ENCODE results near the gene CXorf49B. TPM values are rescaled to one million over a fixed set of nuclear protein-coding genes. Genes with fewer than 3 reads are reported as not detected.
"Not testable (repeated sequence)": the region's sequence is repeated elsewhere in the genome, so short reads cannot be mapped to it uniquely, and the experiment has no call there.

Gene CXorf49B
- total RNA-seq, 2 donors from 2014 or later: not detected

GRCh38 chrX:71783569-71784347 lies 20.6 kb downstream of the CXorf49B start:
- not testable (repeated sequence) for H3K36me3 Mint-ChIP-seq (ENCODE audit: low read depth); DNase-seq; H3K4me1 Mint-ChIP-seq; H3K27me3 Mint-ChIP-seq; H3K9me3 ChIP-seq (ENCODE audit: control insufficient read depth, low read length, poor library complexity, severe bottlenecking); H3K4me3 Mint-ChIP-seq; H3K27ac Mint-ChIP-seq
- ATAC-seq: peak; percentile 24

- not testable (repeated sequence) for H3K4me3 Mint-ChIP-seq; H3K36me3 Mint-ChIP-seq (ENCODE audit: low read depth); H3K4me1 Mint-ChIP-seq; DNase-seq; H3K9me3 ChIP-seq (ENCODE audit: control insufficient read depth, low read length, poor library complexity, severe bottlenecking); H3K27me3 Mint-ChIP-seq; H3K27ac Mint-ChIP-seq
- ATAC-seq: peak; percentile 72
Observed at GRCh38 chrX:71784348-71784983, 21.3 kb downstream of the CXorf49B start.

- H3K4me3 Mint-ChIP-seq; H3K9me3 ChIP-seq (ENCODE audit: control insufficient read depth, low read length, poor library complexity, severe bottlenecking); H3K27me3 Mint-ChIP-seq; H3K4me1 Mint-ChIP-seq; H3K27ac Mint-ChIP-seq; ATAC-seq; H3K36me3 Mint-ChIP-seq (ENCODE audit: low read depth); DNase-seq: not testable (repeated sequence)
Observed at GRCh38 chrX:71806450-71806849, 43.3 kb downstream of the CXorf49B start.

GRCh38 chrX:71809886-71810285 lies 46.7 kb downstream of the CXorf49B start:
- Mint-ChIP-seq H3K4me1 (no peaks in the 10 kb centered on the region), H3K36me3 (ENCODE audit: low read depth) (peaks cover 2% of the 10 kb centered on the region), H3K27ac (no peak overlapping the region), H3K27me3 (peaks cover 4% of the 10 kb centered on the region), H3K4me3 (no peak overlapping the region)
- no peaks in the 10 kb centered on the region for H3K9me3 ChIP-seq (ENCODE audit: control insufficient read depth, low read length, poor library complexity, severe bottlenecking)
- ATAC-seq (no peak), DNase-seq (no peak)

- Mint-ChIP-seq H3K27me3 (peaks cover 12% of the 10 kb centered on the region), H3K36me3 (ENCODE audit: low read depth) (no peaks in the 10 kb centered on the region), H3K27ac (no peak overlapping the region), H3K4me1 (no peaks in the 10 kb centered on the region), H3K4me3 (no peak overlapping the region)
- H3K9me3 ChIP-seq (ENCODE audit: control insufficient read depth, low read length, poor library complexity, severe bottlenecking): no peaks in the 10 kb centered on the region
- ATAC-seq (no peak), DNase-seq (no peak)
Observed at GRCh38 chrX:71814123-71814912, 51.2 kb downstream of the CXorf49B start.

- ATAC-seq (no peak), DNase-seq (no peak)
- Mint-ChIP-seq H3K4me1 (no peaks in the 10 kb centered on the region), H3K27ac (no peak overlapping the region), H3K36me3 (ENCODE audit: low read depth) (peaks cover 2% of the 10 kb centered on the region), H3K27me3 (peaks cover 12% of the 10 kb centered on the region), H3K4me3 (no peak overlapping the region)
- H3K9me3 ChIP-seq (ENCODE audit: control insufficient read depth, low read length, poor library complexity, severe bottlenecking): no peaks in the 10 kb centered on the region
Observed at GRCh38 chrX:71815121-71815905, 52.2 kb downstream of the CXorf49B start.

- Mint-ChIP-seq H3K27ac (no peak overlapping the region), H3K4me1 (no peaks in the 10 kb centered on the region), H3K36me3 (ENCODE audit: low read depth) (peaks cover 2% of the 10 kb centered on the region), H3K4me3 (no peak overlapping the region), H3K27me3 (peaks cover 12% of the 10 kb centered on the region)
- DNase-seq (no peak), ATAC-seq (no peak)
- H3K9me3 ChIP-seq (ENCODE audit: control insufficient read depth, low read length, poor library complexity, severe bottlenecking): no peaks in the 10 kb centered on the region
Observed at GRCh38 chrX:71815906-71816156, 52.7 kb downstream of the CXorf49B start.

Other genes with a start within 250 kb of the CXorf49B start
- gene OGT, start 230.2 kb upstream of the CXorf49B start, total RNA-seq: 100 to 1,000 TPM; 423 to 453 TPM
- gene GCNA, start 184.9 kb upstream of the CXorf49B start, total RNA-seq: 1 to 10 TPM; 1.2 to 1.3 TPM
- gene CXCR3, start 144.8 kb upstream of the CXorf49B start, total RNA-seq: 1 to 10 TPM; 3.1 to 5.8 TPM
- gene CXorf49, start 45.1 kb upstream of the CXorf49B start, total RNA-seq: not detected
- 10 to 100 TPM; 10.0 to 20.3 TPM for gene NHSL2, start 147.5 kb downstream of the CXorf49B start, total RNA-seq

Measured in T-helper 17 cell (primary cell).